Activated CD4-positive, alpha-beta T cell treated with anti-CD3 and anti-CD28 coated beads, Interleukin-2, amount 50 U/mL, for 4 hours (primary cell): ENCODE data around the gene CCDC40.

Source experiments
- DNase-seq, 2 experiments: peaks; one replicate each; pipeline ENCODE4 v3.0.0-alpha.2; 2020

CCDC40 gene

GRCh38 chr17:80119271-80119791, 82.9 kb downstream of the CCDC40 start:
- DNase-seq, result no peak

GRCh38 chr17:80119839-80120238, 83.4 kb downstream of the CCDC40 start:
- DNase-seq, result no peak

- no peak for DNase-seq
These were observed 85.7 kb downstream of the CCDC40 start for GRCh38 chr17:80122026-80122575.

GRCh38 chr17:80122926-80123505, 86.6 kb downstream of the CCDC40 start:
- DNase-seq, result no peak

GRCh38 chr17:80123791-80124190, 87.3 kb downstream of the CCDC40 start:
- DNase-seq, result no peak

- no peak for DNase-seq
These were observed 88.0 kb downstream of the CCDC40 start for GRCh38 chr17:80124351-80124981.

GRCh38 chr17:80125656-80126448, 89.4 kb downstream of the CCDC40 start:
- DNase-seq, result no peak

GRCh38 chr17:80126449-80126715, 89.9 kb downstream of the CCDC40 start:
- no peak for DNase-seq

- DNase-seq, result no peak
These were observed 92.6 kb downstream of the CCDC40 start for GRCh38 chr17:80129006-80129565.

- no peak for DNase-seq
These were observed 94.5 kb downstream of the CCDC40 start for GRCh38 chr17:80130992-80131391.

GRCh38 chr17:80132906-80133625, 96.6 kb downstream of the CCDC40 start:
- no peak for DNase-seq

GRCh38 chr17:80133626-80133970, 97.2 kb downstream of the CCDC40 start:
- no peak for DNase-seq

GRCh38 chr17:80137131-80137530, 100.7 kb downstream of the CCDC40 start:
- no peak for DNase-seq

GRCh38 chr17:80138856-80139426, 102.5 kb downstream of the CCDC40 start:
- DNase-seq, result no peak

- no peak for DNase-seq
These were observed 105.2 kb downstream of the CCDC40 start for GRCh38 chr17:80141463-80142165.

- DNase-seq, result no peak
These were observed 106.5 kb downstream of the CCDC40 start for GRCh38 chr17:80142929-80143328.

- no peak for DNase-seq
These were observed 108.9 kb downstream of the CCDC40 start for GRCh38 chr17:80145076-80146075.

GRCh38 chr17:80146121-80147034, 109.9 kb downstream of the CCDC40 start:
- DNase-seq, result no peak

- DNase-seq, result peak; percentile 95 to 96
These were observed 110.8 kb downstream of the CCDC40 start, which contains the start of gene EIF4A3 for GRCh38 chr17:80147035-80147822. TSS of gene EIF4A3 (minus strand) at chr17:80147128. CDS start at chr17:80146961, 167 bp downstream.
